Measurements from ENCODE around the gene SPNS1.
A peak's percentile ranks its signal among the peaks of the same experiment; 100 is the strongest.

SPNS1 gene

GRCh38 chr16:29028457-29029167 lies 54.0 kb downstream of the SPNS1 start:
- TF ChIP-seq GABPA (IDR thresholded peaks at IDR 0.05; ENCODE audit: low read depth) = no peak
- TF ChIP-seq, protein P1, sequence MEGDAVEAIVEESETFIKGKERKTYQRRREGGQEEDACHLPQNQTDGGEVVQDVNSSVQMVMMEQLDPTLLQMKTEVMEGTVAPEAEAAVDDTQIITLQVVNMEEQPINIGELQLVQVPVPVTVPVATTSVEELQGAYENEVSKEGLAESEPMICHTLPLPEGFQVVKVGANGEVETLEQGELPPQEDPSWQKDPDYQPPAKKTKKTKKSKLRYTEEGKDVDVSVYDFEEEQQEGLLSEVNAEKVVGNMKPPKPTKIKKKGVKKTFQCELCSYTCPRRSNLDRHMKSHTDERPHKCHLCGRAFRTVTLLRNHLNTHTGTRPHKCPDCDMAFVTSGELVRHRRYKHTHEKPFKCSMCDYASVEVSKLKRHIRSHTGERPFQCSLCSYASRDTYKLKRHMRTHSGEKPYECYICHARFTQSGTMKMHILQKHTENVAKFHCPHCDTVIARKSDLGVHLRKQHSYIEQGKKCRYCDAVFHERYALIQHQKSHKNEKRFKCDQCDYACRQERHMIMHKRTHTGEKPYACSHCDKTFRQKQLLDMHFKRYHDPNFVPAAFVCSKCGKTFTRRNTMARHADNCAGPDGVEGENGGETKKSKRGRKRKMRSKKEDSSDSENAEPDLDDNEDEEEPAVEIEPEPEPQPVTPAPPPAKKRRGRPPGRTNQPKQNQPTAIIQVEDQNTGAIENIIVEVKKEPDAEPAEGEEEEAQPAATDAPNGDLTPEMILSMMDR (IDR thresholded peaks at IDR 0.05; ENCODE audit: insufficient read depth, low read length) = no peak
- TF ChIP-seq REST (IDR thresholded peaks at IDR 0.05; ENCODE audit: insufficient replicate concordance, low read depth) = no peak
- no peak for TF ChIP-seq POLR2AphosphoS5 (IDR thresholded peaks at IDR 0.05; ENCODE audit: low read depth)
- TF ChIP-seq SPI1 (IDR thresholded peaks at IDR 0.05; ENCODE audit: borderline replicate concordance, low read depth) = no peak
- H3K27ac ChIP-seq (replicated peaks) = no peak overlapping the region

DNA sequence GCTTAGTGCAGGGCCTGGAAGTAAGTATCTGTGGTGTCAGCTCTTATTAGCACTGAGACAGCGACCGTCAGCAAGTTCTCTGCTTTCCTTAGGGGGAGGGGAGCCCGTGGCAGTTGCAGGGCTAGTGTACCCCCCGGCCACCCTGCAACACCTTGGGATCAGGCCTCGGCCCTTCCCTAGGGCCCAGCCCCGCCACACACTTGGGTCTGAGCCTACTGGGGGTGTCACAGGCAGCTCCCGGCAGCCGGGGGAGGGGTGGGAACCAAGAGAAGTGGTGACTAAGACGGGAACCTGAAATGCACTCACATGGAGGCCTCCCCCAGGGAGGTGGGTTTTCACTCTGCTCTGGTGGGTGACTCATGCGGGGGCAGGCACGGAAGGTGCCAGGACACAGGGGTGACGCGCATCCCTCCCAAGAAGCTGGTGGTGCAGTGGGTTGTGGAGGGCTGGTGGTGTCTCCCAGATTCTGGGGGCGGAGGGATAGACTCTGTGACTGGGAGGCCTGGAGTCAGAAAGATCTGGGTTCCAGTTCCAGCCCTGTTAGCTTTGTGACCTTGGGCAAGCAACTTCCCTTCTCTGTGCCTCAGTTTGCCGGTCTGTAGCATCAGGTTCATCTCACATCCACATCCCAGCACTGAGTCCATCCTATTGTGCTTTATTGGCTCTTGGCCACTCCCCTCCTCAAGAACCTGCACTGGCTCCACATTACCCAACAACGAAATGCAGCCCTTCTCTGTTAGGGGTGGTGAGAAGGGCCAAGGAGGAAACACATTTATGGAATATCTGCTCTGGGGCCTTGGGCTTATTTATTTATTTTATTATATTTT lies 54.8 kb downstream of the SPNS1 start:
- no peaks in the 10 kb centered on the region for H3K27me3 ChIP-seq (ENCODE audit: insufficient read depth, poor library complexity, severe bottlenecking)
- TF ChIP-seq, protein P1 (IDR thresholded peaks at IDR 0.05; ENCODE audit: insufficient read depth, low read length) = no peak
- TF ChIP-seq GABPA (IDR thresholded peaks at IDR 0.05; ENCODE audit: low read depth) (no peak), POLR2AphosphoS5 (IDR thresholded peaks at IDR 0.05; ENCODE audit: low read depth) (no peak), SPI1 (IDR thresholded peaks at IDR 0.05; ENCODE audit: borderline replicate concordance, low read depth) (no peak), REST (IDR thresholded peaks at IDR 0.05; ENCODE audit: insufficient replicate concordance, low read depth) (no peak)
- no peak overlapping the region for H3K27ac ChIP-seq (replicated peaks)
- DNase-seq (ENCODE audit: low read depth in 1 of 2, low spot score in 1 of 2) = peak in 1 of 2 experiments; percentile 55
- no peak overlapping the region for H3K4me3 ChIP-seq (replicated peaks; ENCODE audit: insufficient read depth, low read length)

More at GRCh38 chr16:29028457-29029167, 54.0 kb downstream of the SPNS1 start:
- Histone ChIP-seq H3K27me3 (ENCODE audit: insufficient read depth, poor library complexity, severe bottlenecking) (no peaks in the 10 kb centered on the region), H3K4me3 (replicated peaks; ENCODE audit: insufficient read depth, low read length) (no peak overlapping the region)
- DNase-seq (ENCODE audit: low read depth in 1 of 2, low spot score in 1 of 2) = no peak

DNA sequence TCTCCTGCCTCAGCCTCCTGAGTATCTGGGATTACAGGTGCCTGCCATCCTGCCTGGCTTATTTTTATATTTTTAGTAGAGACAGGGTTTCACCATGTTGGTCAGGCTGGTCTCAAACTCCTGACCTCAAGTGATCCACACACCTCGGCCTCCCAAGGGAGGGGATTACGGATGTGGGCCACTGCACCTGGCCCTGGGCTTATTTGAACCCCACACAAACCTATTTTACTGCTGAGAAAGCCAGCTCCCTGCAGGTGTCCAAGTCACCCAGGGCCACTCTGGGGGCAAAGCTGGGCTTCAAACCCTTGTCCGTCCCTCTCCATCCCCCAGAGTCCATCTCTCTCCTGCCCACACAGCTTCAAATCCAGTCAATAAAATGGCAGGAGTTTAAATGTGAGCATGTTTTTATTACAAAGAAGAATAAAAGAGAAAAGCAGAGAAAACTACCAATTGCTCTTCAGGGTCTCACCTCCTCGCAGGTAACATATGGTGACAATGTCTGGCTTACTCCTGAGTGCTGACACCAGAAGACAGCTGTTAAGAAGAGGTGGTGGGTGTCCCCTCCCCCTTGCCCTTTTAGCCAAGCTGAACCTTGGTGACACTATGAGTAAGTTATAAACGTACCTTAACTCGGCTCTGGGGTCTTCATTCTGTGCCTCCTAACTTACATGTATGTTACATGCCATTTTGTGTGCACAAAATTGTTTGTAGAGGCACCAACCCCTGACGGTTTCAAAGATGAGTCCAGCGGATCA lies 55.7 kb downstream of the SPNS1 start:
- H3K27me3 ChIP-seq (ENCODE audit: insufficient read depth, poor library complexity, severe bottlenecking) = no peaks in the 10 kb centered on the region
- DNase-seq (ENCODE audit: low read depth in 1 of 2, low spot score in 1 of 2) = no peak
- TF ChIP-seq, protein P1 (IDR thresholded peaks at IDR 0.05; ENCODE audit: insufficient read depth, low read length) = no peak
- no peak for TF ChIP-seq GABPA (IDR thresholded peaks at IDR 0.05; ENCODE audit: low read depth)
- TF ChIP-seq SPI1 (IDR thresholded peaks at IDR 0.05; ENCODE audit: borderline replicate concordance, low read depth) = no peak
- no peak for TF ChIP-seq POLR2AphosphoS5 (IDR thresholded peaks at IDR 0.05; ENCODE audit: low read depth)
- TF ChIP-seq REST (IDR thresholded peaks at IDR 0.05; ENCODE audit: insufficient replicate concordance, low read depth) = no peak
- H3K27ac ChIP-seq (replicated peaks) = no peak overlapping the region
- H3K4me3 ChIP-seq (replicated peaks; ENCODE audit: insufficient read depth, low read length) = no peak overlapping the region
